ENCODE results near the gene RRP8. TPM values are rescaled to one million over a fixed set of nuclear protein-coding genes. Genes with fewer than 3 reads are reported as not detected.

Gene RRP8
- total RNA-seq, 1 experiment from 2014 or later = 35.5 TPM

DNA sequence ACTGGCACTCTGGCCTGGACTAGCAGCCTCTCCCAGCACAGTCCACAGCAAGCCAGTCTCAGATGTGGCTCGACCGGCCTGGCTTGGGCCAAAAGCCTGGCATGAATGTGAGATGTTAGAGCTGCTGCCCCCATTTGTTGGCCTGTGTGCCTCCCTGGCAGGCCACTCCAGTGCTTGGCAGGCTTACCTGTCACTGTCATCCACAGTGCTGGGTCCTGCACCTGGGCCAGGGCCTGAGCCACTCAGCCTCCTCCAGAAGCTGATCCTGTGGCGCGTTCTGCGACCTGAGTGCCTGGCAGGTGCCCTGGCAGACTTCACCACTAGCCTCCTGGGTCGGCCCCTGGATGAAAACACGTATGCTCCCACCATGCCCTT is 36.1 kb downstream of the RRP8 start:
- no peak for DNase-seq (ENCODE audit: low read depth, low spot score)
- in situ Hi-C loops (cut with HindIII; ENCODE audit: low pct_unique_long_range_greater_than_20kb, low sequenced_read_pairs) = no loop called here

DNA sequence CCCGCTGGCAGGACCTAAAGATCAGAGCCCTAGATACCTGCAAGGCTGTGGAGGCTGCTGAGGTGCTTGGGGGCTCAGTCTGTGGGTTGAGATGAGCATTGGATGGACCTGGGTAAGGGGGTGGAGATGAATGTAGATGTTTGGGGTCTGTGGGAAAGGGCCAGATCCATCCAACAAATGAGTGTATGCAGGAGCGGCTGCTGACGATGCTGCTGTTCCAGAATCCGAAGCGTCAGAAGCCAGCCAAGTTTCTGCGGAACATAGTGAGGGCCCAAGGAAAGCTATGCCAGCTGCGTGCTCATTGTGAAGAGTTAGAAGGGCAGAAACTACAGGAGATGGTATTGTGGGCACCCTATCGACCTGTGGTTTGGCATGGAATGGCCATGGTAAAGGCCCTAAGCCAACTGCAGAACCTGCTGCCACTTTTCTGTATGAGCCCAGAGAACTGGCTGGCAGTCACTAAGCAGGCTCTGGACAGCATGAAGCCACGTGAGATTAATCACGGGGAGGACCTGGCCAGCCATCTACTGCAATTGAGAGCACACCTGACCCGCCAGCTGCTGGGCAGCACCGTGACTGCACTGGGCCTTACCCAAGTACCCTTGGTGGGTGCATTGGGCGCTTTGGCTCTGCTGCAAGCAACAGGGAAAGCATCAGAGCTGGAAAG is 36.6 kb downstream of the RRP8 start:
- no peak for DNase-seq (ENCODE audit: low read depth, low spot score)
- in situ Hi-C loops (cut with HindIII; ENCODE audit: low pct_unique_long_range_greater_than_20kb, low sequenced_read_pairs) = no loop called here

DNA sequence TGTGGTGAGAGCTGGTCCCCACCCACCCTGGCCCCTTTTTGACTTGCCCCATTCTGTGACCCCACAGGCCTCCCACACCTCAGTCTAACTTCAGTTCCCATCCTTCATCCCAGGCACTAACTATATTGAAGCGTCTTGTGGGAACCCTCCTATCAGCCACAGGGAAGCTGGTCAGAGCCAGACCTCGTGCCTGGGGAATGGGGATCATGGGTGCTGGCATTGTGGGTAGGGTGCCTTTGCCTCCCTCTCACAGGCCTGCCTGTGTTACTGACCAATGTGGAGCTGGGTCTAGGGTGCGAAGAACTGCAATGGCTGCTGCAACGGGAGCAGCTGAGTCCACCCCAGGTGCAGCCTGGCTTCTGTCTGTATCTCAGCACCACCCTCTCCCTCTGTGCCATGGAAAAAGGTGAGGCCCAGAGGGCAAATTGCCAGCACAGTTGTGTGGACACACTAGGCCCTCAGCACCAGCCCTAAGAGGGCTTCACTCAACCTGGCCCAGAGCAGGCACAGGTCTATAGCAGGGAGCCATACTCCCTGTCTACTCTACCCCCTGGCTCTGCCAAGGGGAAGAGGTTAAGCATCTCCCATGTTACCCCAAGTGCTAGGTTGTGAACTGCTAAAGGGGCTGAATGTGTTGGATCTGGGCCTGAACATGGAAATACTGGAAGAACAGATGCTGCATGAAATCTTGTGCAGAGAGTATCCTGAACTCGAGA is 37.3 kb downstream of the RRP8 start:
- DNase-seq (ENCODE audit: low read depth, low spot score) = no peak
- in situ Hi-C loops (cut with HindIII; ENCODE audit: low pct_unique_long_range_greater_than_20kb, low sequenced_read_pairs) = no loop called here

DNA sequence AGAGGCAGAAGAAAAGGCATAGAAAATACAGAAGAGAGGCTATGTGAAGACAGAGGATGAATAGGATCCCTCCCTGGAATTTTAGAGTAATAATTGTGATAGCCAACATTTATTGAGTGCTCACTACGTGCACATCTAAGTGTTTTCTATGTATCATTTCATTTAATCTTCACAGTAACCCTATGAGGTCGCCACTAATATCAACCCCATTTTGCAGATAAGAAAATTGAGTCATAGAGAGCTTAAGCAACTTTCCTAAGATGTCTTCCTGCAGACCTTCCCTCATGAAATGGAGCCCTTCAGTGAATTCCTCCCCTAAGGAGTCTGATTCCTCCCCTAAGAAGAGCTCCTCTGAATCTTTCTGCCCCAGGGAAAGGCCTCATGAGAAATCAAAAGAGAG is 38.1 kb downstream of the RRP8 start:
- in situ Hi-C loops (cut with HindIII; ENCODE audit: low pct_unique_long_range_greater_than_20kb, low sequenced_read_pairs) = no loop called here
- no peak for DNase-seq (ENCODE audit: low read depth, low spot score)

DNA sequence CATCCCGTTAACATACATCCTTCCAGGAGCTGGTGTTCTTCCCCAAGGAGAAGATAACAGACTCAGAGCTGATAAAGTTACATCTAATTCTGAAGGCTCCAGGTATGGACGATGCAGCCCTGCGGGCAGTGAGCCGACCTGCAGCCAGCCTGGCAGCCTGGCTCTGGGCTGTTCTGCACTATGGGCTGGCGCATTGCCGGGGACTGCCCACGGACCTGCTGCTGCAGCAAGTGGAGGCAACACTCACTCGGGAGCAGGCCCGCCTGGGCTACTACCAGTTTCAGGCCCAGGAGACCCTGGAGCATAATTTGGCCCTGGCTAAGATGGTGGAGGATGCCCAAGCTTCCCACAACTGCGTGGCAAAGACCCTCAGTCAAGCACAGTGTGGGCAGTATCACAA is 39.7 kb downstream of the RRP8 start:
- in situ Hi-C loops (cut with HindIII; ENCODE audit: low pct_unique_long_range_greater_than_20kb, low sequenced_read_pairs) = no loop called here
- DNase-seq (ENCODE audit: low read depth, low spot score) = no peak

DNA sequence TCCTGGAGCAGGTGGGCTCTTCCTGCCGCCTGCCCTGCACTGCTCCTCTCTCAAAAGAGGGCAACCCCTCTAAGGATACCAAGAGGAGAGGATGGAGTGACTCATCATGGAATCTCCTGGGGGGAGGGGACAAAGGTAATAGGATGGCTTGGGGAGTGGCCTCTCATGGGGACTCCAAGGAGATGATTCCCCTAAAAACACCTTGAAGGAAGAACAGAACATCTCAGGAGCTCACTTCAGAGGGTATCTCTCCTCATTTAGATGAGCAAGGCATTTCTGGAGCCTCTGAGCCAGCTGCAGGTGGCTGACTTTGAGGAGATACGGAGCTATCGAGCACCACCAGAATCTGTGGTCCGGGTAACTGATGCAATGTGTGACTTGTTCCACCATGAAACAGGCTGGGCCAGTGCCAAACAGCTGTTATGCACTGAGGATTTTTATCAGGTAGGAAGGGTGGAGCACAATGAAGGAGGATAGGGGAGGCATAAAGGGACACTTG is 40.2 kb downstream of the RRP8 start:
- in situ Hi-C loops (cut with HindIII; ENCODE audit: low pct_unique_long_range_greater_than_20kb, low sequenced_read_pairs) = no loop called here
- no peak for DNase-seq (ENCODE audit: low read depth, low spot score)

DNA sequence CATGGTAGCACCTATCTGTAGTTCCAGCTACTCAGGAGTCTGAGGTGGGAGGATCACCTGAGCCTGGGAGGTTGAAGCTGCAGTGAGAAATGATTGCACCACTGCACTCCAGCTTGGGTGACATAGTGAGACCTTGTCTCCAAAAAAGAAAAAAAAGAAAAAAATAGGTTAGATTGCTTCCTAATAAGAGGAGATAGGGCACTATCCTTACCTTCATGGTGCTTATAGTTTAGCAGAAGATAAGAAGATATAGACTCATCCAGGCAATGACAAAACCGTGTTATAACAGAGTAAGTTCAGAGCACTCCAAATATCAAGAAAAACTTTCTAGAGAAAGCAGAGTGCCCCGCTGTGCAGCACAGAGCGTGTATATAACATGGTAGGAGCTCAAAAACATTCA is 42.1 kb downstream of the RRP8 start:
- in situ Hi-C loops (cut with HindIII; ENCODE audit: low pct_unique_long_range_greater_than_20kb, low sequenced_read_pairs) = no loop called here
- DNase-seq (ENCODE audit: low read depth, low spot score) = no peak

DNA sequence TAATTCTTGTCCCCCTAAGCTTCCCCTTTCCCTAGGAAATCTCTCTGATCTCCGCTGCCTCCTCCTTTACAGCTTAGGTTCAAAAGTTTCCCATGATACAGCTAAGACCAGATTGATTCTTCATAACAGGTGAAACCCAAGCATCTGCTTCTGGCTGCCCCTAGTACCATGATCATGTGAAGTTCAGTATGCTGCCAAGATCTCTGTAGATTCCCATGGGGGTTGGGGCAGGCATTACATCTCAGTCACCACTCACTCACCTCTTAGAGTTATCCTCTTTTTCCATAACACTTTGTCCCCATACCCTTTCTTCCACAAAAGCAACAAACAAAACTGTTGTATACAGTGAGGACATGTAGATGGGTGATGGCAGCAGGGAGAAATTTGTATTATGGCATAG is 44.0 kb downstream of the RRP8 start:
- in situ Hi-C loops (cut with HindIII; ENCODE audit: low pct_unique_long_range_greater_than_20kb, low sequenced_read_pairs) = no loop called here
- DNase-seq (ENCODE audit: low read depth, low spot score) = no peak

DNA sequence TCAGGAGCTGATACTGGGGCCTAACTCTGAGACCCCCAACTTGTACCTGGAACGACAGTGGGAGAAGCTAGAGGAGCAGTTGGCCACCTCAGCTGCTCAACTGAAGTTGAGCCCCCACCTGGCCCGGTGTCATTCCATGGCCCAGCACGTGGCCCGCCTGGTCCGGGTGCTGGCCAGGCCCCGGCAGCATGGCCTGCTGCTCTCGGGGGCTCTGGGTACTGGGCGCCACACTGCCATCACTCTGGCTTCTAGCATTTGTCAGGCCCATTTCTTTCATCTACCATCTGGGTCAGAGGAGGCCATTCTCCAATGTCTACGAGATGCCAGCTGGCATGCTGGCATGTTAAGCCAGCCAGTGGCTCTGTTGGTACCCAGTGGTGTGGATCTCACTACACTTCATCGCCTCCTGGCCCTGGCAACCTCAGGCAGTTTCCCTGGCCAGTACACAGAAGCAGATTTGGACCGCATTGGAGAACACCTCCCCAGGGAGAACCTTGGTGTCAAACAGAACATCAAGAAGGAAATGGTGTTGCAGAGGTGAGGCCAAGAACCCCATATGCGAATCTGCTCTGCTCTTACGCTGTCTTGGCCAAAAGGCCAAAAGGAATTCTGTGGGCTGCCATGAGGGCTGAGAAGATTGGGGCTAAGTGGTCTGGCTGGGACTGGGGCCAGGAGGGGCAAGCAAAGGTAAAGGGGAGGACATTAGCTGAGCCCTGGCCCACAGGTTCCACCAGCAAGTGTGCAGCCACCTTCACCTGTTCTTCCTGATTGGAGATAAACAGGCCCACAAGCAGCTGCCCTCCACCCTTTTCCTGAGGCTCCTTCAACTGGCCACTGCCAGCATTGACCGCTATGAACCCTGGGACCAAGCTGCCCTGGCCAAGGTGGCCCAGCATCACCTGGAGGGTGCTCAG is 45.4 kb downstream of the RRP8 start:
- in situ Hi-C loops (cut with HindIII; ENCODE audit: low pct_unique_long_range_greater_than_20kb, low sequenced_read_pairs) = no loop called here
- DNase-seq (ENCODE audit: low read depth, low spot score) = no peak

DNA sequence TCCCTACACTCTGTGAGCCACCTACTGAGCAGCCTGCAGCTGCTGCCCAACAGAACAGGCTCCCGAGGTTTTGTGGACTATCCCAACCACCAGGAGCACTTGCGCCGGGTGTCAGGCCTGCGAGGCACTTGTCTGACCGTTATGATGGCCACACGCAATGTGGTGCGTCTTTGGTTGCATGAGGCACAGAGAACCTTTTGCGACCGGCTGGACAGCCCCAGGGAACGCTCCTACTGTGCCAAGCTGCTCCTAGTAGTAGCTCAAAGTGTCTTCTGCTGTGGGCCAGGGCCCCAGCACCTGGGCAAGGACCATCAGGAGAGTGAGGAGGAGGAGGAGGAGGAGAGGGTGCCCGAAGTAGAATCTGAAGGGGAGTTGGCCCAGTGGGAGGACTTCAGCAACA is 46.4 kb downstream of the RRP8 start:
- in situ Hi-C loops (cut with HindIII; ENCODE audit: low pct_unique_long_range_greater_than_20kb, low sequenced_read_pairs) = no loop called here
- no peak for DNase-seq (ENCODE audit: low read depth, low spot score)

DNA sequence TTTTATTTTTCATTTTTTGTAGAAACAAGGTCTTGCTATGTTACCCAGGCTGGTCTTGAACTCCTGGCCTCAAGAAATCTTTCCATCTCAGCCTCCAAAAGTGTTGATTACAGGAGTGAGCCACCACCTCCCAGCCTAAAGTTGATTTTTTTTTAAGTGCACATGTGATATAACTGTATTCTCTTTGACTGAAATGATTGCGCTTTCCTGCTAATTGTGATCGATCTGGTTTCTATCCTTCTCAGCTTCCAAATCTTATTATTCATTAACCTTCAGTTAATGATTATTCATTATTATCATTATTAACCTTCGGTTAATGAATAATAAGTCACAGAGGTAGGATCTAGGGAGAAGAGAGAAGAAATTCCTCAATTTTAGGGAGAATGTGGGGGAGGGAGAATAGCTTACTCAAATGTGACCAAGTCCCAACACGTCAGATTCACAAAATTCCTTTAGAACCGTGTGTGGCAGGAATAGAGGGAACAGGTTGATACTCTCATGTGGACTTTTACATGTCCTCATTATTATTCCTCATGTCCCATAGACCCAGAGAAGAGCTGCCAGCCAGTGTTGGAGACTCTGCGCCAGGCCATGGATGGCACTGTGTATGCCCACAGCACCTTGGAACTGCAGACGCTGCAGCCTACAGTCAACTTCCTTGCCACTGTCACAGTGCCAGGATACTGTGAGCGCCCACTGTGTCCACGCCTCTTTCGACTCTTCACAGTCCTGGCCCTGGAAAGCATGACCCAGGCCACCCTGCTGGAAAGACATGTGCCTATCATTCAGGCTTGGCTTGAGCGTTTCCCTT is 47.1 kb downstream of the RRP8 start:
- in situ Hi-C loops (cut with HindIII; ENCODE audit: low pct_unique_long_range_greater_than_20kb, low sequenced_read_pairs) = no loop called here
- DNase-seq (ENCODE audit: low read depth, low spot score) = no peak

DNA sequence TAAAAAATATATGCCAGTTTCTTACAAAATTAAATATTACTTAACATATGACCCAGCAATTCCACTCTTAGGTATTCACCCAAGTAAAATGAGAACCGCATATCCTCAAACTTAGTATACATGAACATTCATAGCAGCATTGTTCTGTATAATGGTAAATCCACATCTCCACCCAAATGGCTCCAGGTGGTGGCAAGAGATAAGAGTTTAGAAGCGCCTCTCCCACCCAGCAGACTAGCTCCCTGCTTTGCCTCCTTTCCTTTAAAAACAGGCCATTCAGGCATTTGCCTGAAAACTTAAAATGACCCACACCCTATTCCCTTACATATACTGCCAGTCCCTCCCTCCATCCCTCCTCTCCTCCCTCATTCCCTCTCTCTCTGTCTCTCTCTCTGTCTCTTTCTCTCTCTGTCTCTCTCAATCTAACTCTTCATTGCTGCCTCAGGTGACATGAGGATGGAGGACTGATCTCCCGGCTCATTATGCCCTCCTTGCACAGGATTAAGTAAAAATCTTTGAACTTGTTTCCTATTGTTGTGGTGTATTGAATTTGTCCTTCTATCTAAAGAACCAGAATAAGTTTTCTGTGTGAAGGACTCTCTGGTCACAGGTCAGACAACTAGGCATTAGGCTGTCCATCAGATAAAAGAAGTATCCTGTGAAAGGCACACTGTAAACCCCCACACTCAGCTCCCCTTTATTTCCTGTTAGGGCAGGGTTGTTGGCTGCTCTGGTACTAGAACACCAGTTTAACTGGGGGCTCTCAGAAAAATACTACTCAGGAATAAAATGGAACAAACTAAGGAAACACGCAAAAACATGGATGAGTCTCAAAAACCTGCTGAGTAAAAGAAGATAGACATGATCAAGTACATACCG is 48.3 kb downstream of the RRP8 start:
- in situ Hi-C loops (cut with HindIII; ENCODE audit: low pct_unique_long_range_greater_than_20kb, low sequenced_read_pairs) = no loop called here
- no peak for DNase-seq (ENCODE audit: low read depth, low spot score)

DNA sequence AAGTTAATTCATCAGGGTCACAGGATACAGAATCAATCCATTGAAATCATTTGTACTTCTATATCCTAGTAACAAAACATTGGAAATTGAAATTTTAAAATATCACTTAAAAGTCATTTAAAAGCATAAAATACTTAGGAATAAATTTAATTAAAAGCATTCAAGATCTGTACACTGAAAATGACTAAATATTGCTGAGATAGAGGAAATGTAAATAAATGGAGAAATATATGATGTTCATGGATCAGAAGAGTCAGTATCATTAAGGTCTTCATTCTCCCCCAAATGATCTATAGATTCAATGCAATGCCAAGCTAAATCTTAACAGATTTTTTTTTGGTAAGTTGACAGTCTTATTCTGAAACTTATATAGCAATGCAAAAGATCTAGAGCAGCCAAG is 49.8 kb downstream of the RRP8 start:
- in situ Hi-C loops (cut with HindIII; ENCODE audit: low pct_unique_long_range_greater_than_20kb, low sequenced_read_pairs) = no loop called here
- DNase-seq (ENCODE audit: low read depth, low spot score) = no peak

DNA sequence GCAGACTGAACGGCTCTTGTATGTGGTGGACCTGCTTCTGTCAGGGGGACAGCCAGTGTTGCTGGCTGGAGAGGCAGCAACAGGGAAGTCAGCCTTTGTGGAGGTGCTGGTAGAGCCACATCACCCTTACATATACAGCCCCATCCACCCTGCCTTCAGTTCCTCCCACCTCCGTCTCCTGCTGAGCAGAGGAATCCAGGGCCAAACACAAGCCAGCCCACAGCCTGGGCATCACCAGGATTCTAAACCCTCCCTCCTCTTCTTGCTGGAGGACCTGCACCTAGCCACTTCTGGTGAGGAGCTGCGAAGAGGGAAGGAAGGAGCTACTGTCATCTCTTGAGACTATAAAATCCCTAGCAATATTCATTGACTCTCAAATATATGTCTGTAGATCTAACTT is 54.8 kb downstream of the RRP8 start:
- DNase-seq (ENCODE audit: low read depth, low spot score) = no peak
- in situ Hi-C loops (cut with HindIII; ENCODE audit: low pct_unique_long_range_greater_than_20kb, low sequenced_read_pairs) = no loop called here

DNA sequence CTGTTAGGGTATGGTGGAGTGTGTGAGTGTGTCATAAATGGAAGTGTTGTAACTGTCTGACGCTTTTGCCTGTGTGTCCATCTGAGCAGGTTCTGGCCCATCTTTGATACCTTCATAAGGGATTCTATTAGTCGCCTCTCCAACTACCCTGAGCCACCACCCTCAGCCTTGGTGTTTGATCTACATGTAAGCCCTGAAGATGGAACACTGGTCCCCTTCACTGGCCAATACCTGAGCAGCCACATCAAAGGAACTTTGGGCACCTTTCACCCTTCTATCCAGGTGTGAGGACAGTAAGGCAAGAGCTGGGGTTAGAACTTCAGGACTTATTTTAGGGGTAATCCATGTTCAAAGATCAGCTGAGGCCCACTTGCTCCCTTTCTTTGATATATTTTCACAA is 55.3 kb downstream of the RRP8 start:
- in situ Hi-C loops (cut with HindIII; ENCODE audit: low pct_unique_long_range_greater_than_20kb, low sequenced_read_pairs) = no loop called here
- no peak for DNase-seq (ENCODE audit: low read depth, low spot score)

DNA sequence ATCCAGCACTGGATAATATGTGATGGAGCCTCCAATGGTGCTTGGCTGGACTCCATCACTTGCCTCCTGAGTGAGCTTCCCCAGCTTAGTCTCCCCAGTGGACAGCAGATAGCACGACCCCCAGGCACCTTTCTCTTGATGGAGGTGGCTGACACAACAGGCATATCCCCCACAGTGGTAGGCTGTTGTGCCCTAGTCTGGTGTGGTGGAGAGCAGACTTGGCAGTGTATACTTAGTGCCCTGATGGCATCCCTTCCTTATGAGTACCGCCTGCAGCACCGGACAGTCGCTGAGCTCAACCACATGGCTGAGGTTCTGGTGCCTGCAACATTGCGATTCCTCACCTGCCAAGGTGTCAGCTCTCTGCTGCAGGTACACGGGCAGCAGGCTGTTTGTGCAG is 56.2 kb downstream of the RRP8 start:
- in situ Hi-C loops (cut with HindIII; ENCODE audit: low pct_unique_long_range_greater_than_20kb, low sequenced_read_pairs) = no loop called here
- no peak for DNase-seq (ENCODE audit: low read depth, low spot score)

DNA sequence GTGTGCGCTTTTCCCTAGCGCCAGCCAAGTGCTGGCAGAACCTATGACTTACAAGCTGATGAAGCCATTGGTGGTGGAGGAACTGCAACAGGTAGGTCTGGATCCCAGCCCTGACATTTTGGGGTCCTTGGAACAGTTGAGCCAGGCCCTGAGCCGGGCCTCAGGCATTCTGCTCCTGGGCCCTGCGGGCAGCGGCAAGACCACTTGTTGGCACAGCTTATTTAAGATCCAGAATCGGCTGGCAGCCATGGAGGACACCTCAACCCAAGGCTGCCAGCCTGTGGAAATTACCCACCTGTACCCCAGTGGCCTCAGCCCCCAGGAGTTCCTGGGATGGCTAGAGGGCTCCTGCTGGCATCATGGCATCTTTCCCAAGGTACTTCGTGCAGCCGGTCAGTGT is 56.7 kb downstream of the RRP8 start:
- no peak for DNase-seq (ENCODE audit: low read depth, low spot score)
- in situ Hi-C loops (cut with HindIII; ENCODE audit: low pct_unique_long_range_greater_than_20kb, low sequenced_read_pairs) = no loop called here

All from SK-MEL-5 (cell line).